HG03196 (cell line): Measurements from ENCODE around the gene TPP2.

Experiments used
- ATAC-seq: cut with Tn5 transposase; IDR thresholded peaks from one replicate; pipeline ENCODE4 v1.9.1; 2021; ENCODE audit not compliant: unreplicated experiment

The TPP2 gene

GRCh38 chr13:102721800-102722231 is 125.0 kb downstream of the TPP2 start:
- no peak for ATAC-seq

GRCh38 chr13:102724923-102725322 is 128.1 kb downstream of the TPP2 start:
- ATAC-seq, result no peak

GRCh38 chr13:102726430-102726829 is 129.6 kb downstream of the TPP2 start:
- no peak for ATAC-seq
